ENCODE measurements around the gene SPRR2E. TPM values are rescaled to one million over a fixed set of nuclear protein-coding genes. Genes with fewer than 3 reads are reported as not detected.

Gene SPRR2E
- total RNA-seq, 1 experiment from 2014 or later: not detected

DNA sequence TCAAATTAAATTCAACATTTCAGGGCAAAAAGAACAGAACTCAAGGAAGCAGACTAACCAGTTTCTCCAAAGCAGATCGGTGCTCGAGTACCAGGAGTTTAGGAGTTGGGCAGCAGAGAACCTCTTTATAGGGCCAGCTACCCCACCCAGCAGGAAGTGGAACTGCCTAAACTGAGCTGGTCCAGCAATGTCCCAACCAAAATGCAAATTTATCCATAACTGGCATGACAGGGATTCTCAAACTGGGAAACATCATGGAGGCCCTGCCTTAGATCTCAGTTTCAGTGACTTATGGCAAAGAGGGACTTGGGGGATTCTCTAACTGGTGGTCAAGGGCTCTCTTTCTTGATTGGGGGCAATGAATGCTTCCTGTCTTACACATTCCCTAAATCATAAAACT is 22.8 kb downstream of the SPRR2E start, which contains the start of gene SPRR2B:
Gene SPRR2B (minus strand): TSS at position 101 of the 400 bp plus-strand sequence. CDS start 772 bp downstream, outside the sequence.
- TF ChIP-seq, protein P1, sequence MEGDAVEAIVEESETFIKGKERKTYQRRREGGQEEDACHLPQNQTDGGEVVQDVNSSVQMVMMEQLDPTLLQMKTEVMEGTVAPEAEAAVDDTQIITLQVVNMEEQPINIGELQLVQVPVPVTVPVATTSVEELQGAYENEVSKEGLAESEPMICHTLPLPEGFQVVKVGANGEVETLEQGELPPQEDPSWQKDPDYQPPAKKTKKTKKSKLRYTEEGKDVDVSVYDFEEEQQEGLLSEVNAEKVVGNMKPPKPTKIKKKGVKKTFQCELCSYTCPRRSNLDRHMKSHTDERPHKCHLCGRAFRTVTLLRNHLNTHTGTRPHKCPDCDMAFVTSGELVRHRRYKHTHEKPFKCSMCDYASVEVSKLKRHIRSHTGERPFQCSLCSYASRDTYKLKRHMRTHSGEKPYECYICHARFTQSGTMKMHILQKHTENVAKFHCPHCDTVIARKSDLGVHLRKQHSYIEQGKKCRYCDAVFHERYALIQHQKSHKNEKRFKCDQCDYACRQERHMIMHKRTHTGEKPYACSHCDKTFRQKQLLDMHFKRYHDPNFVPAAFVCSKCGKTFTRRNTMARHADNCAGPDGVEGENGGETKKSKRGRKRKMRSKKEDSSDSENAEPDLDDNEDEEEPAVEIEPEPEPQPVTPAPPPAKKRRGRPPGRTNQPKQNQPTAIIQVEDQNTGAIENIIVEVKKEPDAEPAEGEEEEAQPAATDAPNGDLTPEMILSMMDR (IDR thresholded peaks at IDR 0.05; ENCODE audit: insufficient read depth in 1 of 2, low read depth in 1 of 2, low read length in 1 of 2, severe bottlenecking in 1 of 2, unreplicated experiment in 1 of 2): no peak
- Mint-ChIP-seq H3K9me3 (ENCODE audit: unreplicated experiment) (no peaks in the 10 kb centered on the region), H3K27me3 (ENCODE audit: insufficient read depth, unreplicated experiment) (peaks cover 7% of the 10 kb centered on the region), H3K4me1 (ENCODE audit: low read depth, unreplicated experiment) (no peaks in the 10 kb centered on the region), H3K36me3 (ENCODE audit: insufficient read depth, unreplicated experiment) (no peaks in the 10 kb centered on the region), H3K4me3 (ENCODE audit: unreplicated experiment) (no peak within 1 kb of the TSS), H3K27ac (ENCODE audit: unreplicated experiment) (no peak within 1 kb of the TSS)
- Histone ChIP-seq H3K4me1 (no peaks in the 10 kb centered on the region), H3K36me3 (ENCODE audit: control insufficient read depth, insufficient read depth, low read length) (no peaks in the 10 kb centered on the region), H3K27me3 (replicated peaks; ENCODE audit: control insufficient read depth, insufficient read depth, low read length) (no peaks in the 10 kb centered on the region), H3K9me3 (no peaks in the 10 kb centered on the region), H3K4me3 (ENCODE audit: low read depth, low read length) (no peak within 1 kb of the TSS)
- BruUV-seq (replicated peaks): no TSS peak
- ChIA-PET CTCF (no interaction called here), POLR2A (no interaction called here)
- intact Hi-C loops (cut with micrococcal nuclease; ENCODE audit: unreplicated experiment): no loop called here
- DNase-seq: no peak

DNA sequence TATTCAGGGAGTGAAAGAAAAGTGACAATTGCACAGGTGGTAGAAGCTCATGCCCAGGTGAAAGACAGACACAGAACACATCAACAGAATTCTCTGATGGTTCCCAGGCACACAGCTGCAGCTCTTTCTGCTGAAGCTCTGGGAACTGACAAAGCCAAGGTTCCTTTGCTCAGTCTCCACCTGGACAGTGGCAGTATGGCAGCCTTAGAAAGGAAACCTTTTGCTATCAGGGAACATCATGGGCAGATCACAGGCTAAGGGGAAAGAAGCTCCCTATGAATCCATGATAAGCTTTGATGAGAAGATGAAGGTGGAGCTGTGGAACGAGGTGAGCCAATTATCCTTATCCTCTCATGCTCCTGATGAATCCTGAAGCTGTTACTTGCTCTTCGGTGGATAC is 24.1 kb downstream of the SPRR2E start:
- no TSS peak for BruUV-seq (replicated peaks)
- no peak for DNase-seq
- TF ChIP-seq, protein P1 (IDR thresholded peaks at IDR 0.05; ENCODE audit: insufficient read depth in 1 of 2, low read depth in 1 of 2, low read length in 1 of 2, severe bottlenecking in 1 of 2, unreplicated experiment in 1 of 2): no peak
- H3K4me1 ChIP-seq: no peaks in the 10 kb centered on the region
- H3K27me3 ChIP-seq (replicated peaks; ENCODE audit: control insufficient read depth, insufficient read depth, low read length): no peaks in the 10 kb centered on the region
- POLR2A ChIA-PET: no interaction called here
- CTCF ChIA-PET: interaction anchor here (0.6 kb wide), 1 partner anchor 1375 kb away, joined by 4 read pairs; no protein-coding TSS in a partner anchor
- peaks cover 11% of the 10 kb centered on the region for H3K27me3 Mint-ChIP-seq (ENCODE audit: insufficient read depth, unreplicated experiment)
- no peaks in the 10 kb centered on the region for H3K4me1 Mint-ChIP-seq (ENCODE audit: low read depth, unreplicated experiment)
- no peak overlapping the region for H3K4me3 Mint-ChIP-seq (ENCODE audit: unreplicated experiment)
- intact Hi-C loops (cut with micrococcal nuclease; ENCODE audit: unreplicated experiment): no loop called here
- no peaks in the 10 kb centered on the region for H3K9me3 ChIP-seq
- no peaks in the 10 kb centered on the region for H3K36me3 Mint-ChIP-seq (ENCODE audit: insufficient read depth, unreplicated experiment)
- no peaks in the 10 kb centered on the region for H3K36me3 ChIP-seq (ENCODE audit: control insufficient read depth, insufficient read depth, low read length)
- H3K27ac Mint-ChIP-seq (ENCODE audit: unreplicated experiment): no peak overlapping the region
- H3K4me3 ChIP-seq (ENCODE audit: low read depth, low read length): no peak overlapping the region
- no peaks in the 10 kb centered on the region for H3K9me3 Mint-ChIP-seq (ENCODE audit: unreplicated experiment)

DNA sequence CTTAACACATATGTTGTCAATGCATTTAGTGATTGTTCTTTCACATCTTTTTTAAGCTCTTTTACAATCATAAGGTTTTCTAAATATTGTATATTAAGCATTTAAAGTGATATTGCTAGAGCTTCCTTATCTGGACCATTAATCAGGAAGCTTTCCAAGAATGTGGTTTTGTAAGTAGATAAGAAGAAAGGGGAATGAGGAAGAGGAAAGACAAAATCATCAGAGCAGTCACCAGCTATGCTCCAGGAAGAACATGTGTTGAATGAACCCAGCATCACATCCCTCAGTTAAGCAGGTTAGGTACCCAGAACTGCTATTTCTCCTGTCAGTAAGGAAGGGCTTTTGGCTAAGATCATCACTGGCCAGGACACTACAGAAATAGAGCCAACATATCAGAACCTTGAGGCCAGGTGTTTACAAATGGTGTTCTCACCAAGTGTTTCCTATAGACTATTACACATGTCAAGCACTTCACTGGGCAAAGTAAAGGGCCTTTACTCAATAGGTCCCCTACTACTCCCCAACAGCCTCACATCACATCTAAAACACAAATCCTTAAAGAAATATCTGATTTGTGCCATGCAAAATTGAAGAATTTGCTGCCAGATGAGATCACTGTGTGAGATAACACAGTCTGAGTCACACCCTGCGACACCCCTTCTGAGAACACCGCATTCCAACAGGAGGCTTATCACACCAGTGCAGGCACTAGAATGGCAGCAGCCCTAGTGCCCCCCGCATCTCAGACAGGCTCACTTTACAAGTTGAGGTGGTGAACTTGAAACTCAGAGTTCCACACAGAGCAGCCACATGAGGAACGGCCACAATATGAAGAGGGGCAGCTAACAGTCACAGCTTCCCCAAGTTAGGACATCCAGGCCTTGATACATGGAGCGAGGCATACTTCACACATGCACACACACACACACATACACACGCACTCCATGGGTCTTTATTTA is 35.2 kb downstream of the SPRR2E start:
- TF ChIP-seq, protein P1 (IDR thresholded peaks at IDR 0.05; ENCODE audit: insufficient read depth in 1 of 2, low read depth in 1 of 2, low read length in 1 of 2, severe bottlenecking in 1 of 2, unreplicated experiment in 1 of 2): no peak
- Histone ChIP-seq H3K36me3 (ENCODE audit: control insufficient read depth, insufficient read depth, low read length) (no peaks in the 10 kb centered on the region), H3K4me1 (peaks cover 22% of the 10 kb centered on the region), H3K9me3 (no peaks in the 10 kb centered on the region), H3K4me3 (ENCODE audit: low read depth, low read length) (no peak overlapping the region), H3K27me3 (replicated peaks; ENCODE audit: control insufficient read depth, insufficient read depth, low read length) (no peaks in the 10 kb centered on the region)
- ChIA-PET CTCF (no interaction called here), POLR2A (no interaction called here)
- Mint-ChIP-seq H3K27ac (ENCODE audit: unreplicated experiment) (peak overlapping the region; percentile 60), H3K27me3 (ENCODE audit: insufficient read depth, unreplicated experiment) (peaks cover 13% of the 10 kb centered on the region), H3K36me3 (ENCODE audit: insufficient read depth, unreplicated experiment) (no peaks in the 10 kb centered on the region), H3K4me1 (ENCODE audit: low read depth, unreplicated experiment) (peaks cover 14% of the 10 kb centered on the region), H3K4me3 (ENCODE audit: unreplicated experiment) (peak overlapping the region; percentile 5), H3K9me3 (ENCODE audit: unreplicated experiment) (no peaks in the 10 kb centered on the region)
- BruUV-seq (replicated peaks): no TSS peak
- DNase-seq: peak; percentile 17 to 58
- intact Hi-C loops (cut with micrococcal nuclease; ENCODE audit: unreplicated experiment): no loop called here

All from Caco-2 (cell line).